NCI-H146 treated with DMSO at 0.1 percent for 48 hours (cell line): ENCODE measurements around the gene STXBP1.

Experiments
- DNase-seq: peaks from one replicate; lab custom pipeline; 2025; ENCODE audit not compliant: unreplicated experiment; lab: John Stamatoyannopoulos, UW

STXBP1 gene

DNA sequence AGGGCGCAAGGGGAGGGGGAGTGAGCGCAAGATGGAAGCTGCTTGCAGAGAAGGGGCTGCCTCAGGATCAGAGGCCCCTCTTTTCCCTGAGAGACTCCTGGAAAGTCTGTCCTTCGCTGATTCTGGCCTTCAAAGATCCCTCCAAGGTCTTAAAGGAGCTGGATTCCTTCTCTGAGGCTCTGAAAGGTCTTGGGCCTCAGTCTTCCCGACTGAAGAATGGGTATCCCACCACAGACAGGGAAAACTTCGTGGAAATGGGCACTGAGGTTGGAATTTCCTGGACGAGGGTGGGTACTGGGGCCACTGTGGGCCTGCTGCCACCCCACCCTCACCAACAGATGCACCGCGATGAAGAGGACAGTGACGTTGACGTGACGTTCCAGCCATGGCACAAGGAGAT is 100.3 kb downstream of the STXBP1 start:
- DNase-seq: no peak

DNA sequence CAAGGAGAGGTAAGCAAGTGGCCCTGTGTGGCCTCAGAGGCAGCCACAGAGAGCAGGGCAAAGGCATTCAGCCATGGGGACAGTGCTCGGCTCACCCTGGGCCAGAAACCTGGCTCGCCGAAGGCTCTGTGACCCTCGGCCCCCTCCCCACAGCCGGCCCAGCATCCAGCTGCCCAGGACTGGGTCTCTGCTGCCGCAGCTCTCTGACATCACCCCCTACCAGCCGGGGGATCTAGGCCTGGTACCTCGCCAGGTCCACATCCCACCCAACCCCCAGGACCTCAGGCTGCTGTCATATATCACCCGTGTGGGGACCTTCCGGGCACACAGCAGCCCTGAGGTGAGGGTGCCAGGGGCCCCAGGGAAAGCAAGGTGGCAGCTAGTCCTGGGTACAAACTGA is 100.8 kb downstream of the STXBP1 start:
- no peak for DNase-seq

DNA sequence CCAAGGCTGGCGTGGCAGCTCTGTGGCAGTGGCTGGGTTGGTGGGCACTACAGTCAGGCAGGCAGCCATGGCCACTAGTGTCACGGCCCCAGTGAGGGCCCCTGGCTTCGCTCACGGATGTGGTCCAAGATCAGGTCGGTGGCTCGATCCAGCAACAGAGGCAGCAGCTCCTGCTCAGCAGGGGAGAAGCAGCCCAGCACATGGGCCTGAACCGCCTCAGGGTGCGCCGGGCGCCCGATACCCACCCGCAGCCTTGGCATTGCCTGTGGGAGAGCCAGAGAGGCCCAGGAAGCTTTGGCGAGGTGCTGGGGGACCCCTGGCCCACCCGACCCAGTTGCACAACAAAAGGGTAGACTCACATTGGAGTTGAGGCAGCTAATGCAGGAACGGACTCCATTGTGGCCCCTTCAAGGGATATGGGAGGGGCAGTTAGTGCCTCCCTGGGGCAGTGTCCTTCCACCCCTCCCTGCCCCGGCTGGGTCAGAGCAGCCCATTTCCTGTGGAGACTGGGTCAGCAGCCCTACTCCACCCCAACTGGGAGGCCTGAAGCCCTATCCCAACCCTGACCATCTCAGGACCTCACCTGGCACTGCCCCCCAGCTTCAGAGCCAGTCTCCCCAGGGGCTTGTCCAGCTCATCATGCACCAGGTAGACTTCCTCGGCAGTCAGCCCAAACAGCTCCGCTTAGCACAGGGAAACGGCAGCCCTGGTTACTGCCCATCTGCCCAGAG is 102.1 kb downstream of the STXBP1 start:
- no peak for DNase-seq

DNA sequence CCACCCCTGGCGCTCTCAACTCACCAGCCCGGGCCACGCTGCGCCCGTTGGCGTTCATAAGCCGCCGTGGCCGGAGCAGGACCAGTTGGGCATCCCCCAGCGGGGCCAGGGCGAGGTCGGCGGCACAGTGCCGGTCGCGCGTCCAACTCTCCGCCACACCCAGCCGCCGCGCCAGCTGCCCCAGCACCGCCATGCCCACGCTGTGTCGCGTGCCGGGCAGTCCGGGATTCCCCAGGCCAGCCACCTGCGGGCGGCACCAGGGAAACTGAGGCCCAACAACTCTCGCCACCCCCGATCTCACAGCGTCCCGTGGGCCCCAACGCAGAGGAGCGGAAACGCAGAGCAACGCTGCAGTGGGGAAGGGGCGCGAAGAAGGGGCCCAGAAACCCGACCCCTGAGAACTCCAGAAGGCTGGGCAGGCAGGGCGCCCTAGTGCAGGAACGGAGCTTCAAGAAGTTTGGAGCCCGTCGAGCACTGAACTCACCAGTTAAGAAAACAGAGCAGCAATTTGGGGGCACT is 102.9 kb downstream of the STXBP1 start:
- DNase-seq: no peak

DNA sequence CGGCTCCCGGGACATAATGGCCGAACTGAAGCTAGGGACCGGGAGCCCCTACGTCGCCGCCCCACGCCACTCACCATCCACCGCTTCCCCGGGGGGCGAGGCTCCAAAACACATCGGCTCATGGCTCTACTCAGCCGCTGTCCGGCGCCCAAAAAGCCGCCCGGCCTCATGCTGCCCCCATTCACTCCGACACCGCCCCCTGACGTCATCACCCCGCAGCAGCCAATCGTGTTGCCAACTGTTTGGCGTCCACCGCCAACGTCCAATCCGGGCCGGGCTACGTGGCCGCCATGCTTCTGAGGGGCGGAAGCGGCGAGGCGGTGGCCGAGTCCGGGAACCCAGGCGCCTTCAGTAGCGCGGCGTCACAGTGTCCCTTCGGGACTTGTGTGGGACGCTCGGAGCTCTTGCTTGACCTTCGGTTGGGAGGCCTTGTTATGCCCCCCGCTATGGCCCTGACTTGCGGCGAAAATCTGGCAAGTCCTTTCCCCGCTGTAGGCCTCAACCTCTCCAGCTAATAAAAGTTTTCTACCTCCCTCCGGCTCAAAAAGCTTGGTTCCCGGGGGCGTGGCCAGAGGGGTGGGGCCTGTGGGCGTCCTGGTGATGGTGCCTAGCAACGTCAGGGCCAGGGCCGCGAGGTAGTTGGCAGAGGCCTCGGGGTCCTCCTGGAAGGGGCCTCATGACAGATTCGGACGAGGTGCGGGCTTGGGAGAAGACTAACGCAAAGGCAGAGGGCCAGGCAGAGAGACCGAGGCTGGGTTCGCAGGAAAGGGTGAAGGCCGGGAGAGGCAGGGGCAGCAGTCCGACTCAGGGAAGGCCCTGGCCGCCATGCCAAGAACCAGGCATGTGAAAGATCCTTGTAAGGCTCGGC is 103.6 kb downstream of the STXBP1 start, which contains the start of the genes PTRH1 and TTC16:
Gene PTRH1 (minus strand): TSS at position 194 of the 868 bp plus-strand sequence. CDS start 24 bp downstream, at position 170.
Gene TTC16 (plus strand): TSS at position 610 of the 868 bp plus-strand sequence. CDS start 67 bp downstream, at position 677.
- DNase-seq: peak; percentile 76

DNA sequence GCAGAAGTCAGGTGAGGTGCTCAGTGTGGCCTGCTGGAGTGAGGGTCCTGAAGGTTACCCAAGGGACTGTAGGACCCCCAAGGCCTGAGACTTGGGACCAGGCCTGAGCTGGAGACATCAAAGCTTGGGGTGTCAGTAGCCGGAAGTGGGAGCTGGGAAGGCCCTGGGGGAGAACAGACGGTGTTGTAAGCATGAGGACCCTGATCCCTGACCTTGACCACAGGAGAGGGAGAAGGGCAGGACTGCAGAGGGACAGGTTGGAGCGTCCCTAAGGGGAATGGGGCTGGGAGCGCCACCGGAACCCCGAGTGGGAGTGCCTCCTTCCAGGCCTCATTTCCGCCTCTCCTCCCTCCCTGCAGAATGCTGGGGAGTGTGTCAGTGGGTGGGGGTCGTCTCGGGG is 104.3 kb downstream of the STXBP1 start:
- no peak for DNase-seq

DNA sequence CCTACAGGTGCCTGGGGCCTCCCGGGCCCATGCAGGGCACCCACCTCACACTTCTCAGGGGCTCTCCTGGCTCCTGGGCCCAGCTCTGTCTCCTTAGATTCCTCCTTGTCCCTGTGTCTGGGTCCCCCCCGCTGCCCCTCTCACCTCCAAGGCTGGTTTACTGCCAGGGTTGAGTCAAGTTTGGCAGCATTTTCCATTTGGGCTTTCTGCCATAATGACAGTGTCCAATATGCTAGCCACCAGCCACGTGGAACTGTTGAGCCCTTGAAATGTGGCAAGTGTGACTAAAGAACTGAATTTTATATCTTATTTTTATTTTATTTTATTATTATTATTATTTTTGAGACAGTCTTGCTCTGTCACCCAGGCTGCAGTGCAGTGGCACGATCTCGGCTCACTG is 105.7 kb downstream of the STXBP1 start:
- no peak for DNase-seq

GRCh38 chr9:127720031-127720864 is 108.2 kb downstream of the STXBP1 start:
- no peak for DNase-seq

- DNase-seq: no peak
These were observed 108.8 kb downstream of the STXBP1 start for GRCh38 chr9:127720865-127721227.

- no peak for DNase-seq
These were observed 109.3 kb downstream of the STXBP1 start for GRCh38 chr9:127721391-127721821.

DNA sequence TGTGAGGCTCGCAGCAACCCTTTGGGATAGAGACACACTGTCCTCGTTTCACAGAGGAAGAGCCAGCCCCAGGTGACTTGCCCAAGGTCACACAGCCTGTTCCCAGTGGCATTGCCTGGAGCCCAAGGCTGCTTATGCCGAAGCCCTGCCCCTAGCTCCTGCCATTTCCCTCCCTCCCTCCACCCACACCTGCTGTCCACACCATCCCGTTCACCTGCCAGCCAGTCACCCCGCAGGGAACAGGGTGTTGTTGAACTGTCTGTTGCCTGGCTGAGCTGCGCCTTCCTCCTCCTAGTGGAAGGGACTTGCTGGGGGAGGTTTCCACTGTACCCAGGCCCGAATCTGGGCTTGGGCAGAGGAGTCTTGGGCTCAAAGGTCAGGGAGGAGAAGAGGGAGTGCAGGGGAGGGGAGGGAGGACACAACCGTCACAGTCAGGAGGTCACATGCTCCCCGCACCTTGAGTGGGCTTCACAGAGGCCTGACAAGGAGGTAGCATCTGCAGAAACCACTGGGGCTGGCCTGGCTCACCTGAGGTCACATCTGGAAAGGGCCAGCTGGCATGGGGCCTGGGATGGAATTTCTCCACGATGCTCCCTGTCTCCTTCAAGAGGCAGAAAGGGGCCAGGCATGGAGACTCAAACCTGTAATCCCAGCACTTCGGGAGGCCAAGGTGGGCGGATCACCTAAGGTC is 110.1 kb downstream of the STXBP1 start:
- DNase-seq: peak; percentile 68

GRCh38 chr9:127723013-127723412 is 110.9 kb downstream of the STXBP1 start:
- no peak for DNase-seq

GRCh38 chr9:127723444-127723843 is 111.4 kb downstream of the STXBP1 start:
- DNase-seq: no peak

DNA sequence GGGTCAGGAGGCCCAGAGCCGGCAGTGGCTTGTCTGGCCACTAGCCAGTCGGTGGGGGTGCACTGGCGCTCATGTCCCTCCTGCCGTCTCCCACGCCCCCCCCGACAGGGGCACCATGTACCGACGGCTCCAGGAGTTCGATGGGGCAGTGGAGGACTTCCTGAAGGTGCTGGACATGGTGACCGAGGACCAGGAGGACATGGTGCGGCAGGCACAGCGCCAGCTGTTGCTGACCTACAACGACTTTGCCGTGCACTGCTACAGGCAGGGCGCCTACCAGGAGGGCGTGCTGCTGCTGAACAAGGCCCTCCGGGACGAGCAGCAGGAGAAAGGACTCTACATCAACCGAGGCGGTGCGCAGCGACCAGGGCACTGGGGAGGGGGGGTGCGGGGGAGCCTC is 111.9 kb downstream of the STXBP1 start:
- no peak for DNase-seq

DNA sequence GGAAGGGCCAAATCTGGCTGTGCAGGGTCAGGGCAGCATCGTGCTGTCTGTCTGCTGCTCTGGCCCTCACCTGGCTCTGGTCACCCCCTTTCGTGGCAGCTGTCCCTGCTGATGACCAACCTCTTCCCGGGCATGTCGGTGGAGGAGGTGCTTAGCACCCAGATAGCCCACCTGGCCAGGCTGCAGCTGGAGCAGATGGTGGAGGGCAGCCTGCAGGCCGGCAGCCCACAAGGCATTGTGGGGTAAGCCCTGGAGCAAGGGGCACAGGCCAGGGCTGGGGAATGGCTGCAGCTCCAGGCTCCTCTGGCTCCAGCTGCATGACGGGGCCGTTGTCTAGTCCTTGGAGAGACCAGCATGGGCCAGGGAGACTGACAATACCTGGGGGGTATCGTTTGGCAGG is 114.8 kb downstream of the STXBP1 start:
- no peak for DNase-seq

DNA sequence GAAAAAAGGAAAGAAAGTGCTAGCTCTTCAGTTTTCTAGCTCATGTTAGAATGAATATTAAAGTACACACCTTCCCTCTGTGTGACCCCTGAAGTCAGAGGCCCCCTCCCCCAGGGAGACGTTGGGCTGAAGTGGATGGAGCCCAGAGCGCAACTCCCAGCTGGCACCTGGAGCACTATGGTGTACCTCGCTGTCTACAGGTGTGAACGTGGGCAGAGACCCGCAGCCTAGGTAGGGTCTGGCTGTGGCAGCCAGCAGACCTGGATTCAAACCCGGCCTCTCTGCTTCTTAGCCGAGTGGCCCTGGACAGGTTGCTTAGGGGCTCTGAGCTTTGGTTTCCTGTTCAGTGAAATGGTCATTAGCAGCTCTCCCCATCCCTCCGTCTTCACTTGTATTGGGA is 116.7 kb downstream of the STXBP1 start:
- no peak for DNase-seq

DNA sequence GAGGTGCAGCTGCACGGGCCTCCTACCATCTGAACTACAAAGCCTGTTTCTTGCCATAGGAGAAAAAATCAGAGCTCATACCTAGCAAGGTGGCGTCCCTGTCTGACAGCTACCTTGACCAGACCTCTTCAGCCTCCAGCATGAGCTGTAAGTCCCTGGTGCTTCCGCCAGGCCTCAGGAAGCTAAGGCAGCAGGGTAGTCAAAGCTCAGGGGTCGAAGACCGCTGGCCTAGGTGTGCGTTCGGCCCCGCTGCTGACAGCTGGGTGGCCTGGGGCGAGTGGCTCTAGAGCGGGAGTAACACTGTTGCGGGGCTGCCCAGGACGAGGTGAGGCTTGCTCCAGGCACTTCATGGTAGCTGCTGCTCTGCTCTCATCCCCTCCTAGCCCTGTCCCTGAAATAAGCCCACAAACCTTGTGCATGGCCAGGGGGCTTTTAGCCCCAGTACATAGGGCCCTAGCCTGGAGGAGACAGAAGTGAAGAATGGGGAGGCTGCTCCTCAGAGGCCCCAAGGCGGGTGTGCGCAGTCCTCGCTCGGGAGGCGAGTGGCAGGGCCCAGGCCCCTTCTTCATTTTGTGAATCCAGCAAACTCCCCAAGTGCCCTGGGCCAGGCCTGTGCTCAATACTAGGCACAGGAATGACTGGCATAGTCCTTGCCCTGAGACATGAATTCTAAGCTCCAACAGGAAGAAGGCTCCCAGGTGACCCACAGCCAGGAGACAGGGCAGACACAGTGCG is 117.6 kb downstream of the STXBP1 start:
- DNase-seq: no peak

DNA sequence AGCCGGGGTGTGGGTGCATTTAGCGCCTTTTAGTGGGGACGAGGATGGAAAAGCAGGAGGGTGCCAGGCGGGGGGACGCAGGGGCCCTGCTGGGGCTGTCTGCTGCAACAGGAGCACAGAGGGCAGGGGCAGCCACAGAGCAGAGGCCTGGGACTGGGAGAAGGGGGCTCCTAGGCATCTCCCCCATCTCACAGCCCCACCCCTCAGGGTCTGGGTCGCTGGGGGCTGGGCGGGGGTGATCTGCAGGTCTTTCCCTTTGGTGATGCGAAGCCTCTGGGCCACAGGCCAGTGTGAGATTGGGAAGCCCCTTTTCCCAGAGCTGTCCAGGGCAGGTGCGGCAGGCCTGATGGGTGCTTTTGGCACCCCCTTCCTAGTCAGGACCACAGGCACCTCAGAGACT is 118.2 kb downstream of the STXBP1 start:
- DNase-seq: no peak

- DNase-seq: no peak
These were observed 118.8 kb downstream of the STXBP1 start for GRCh38 chr9:127730799-127731410.
